ENCODE data around the gene PLA2G6.

GRCh38 chr22:38201711-38202436 is 20.2 kb upstream of the PLA2G6 start, which contains the start of gene MAFF:
- TF ChIP-seq EZH2phosphoT487 (IDR thresholded peaks at IDR 0.05; ENCODE audit: insufficient read depth, low read depth) (no peak), EZH2 (IDR thresholded peaks at IDR 0.05; ENCODE audit: insufficient read depth, poor library complexity, severe bottlenecking) (no peak)

Measured in GM23248 (cell line).